GM18498 (cell line): ENCODE data around the gene ABCD3.

Experiments used
- ATAC-seq: cut with Tn5 transposase; IDR thresholded peaks from one replicate; pipeline ENCODE4 v1.9.1; 2021; ENCODE audit warnings: mild to moderate bottlenecking, moderate library complexity; ENCODE audit not compliant: unreplicated experiment

The ABCD3 gene

GRCh38 chr1:94462606-94463005, 44.4 kb downstream of the ABCD3 start:
- no peak for ATAC-seq

- ATAC-seq, result no peak
Observed at GRCh38 chr1:94463056-94463764, 45.0 kb downstream of the ABCD3 start.

- no peak for ATAC-seq
Observed at GRCh38 chr1:94463765-94464330, 45.7 kb downstream of the ABCD3 start.

- ATAC-seq, result no peak
Observed at GRCh38 chr1:94468708-94469107, 50.5 kb downstream of the ABCD3 start.

GRCh38 chr1:94471271-94471670, 53.1 kb downstream of the ABCD3 start:
- ATAC-seq, result no peak

GRCh38 chr1:94475232-94475631, 57.0 kb downstream of the ABCD3 start:
- no peak for ATAC-seq

GRCh38 chr1:94479682-94480081, 61.5 kb downstream of the ABCD3 start:
- ATAC-seq, result no peak

DNA sequence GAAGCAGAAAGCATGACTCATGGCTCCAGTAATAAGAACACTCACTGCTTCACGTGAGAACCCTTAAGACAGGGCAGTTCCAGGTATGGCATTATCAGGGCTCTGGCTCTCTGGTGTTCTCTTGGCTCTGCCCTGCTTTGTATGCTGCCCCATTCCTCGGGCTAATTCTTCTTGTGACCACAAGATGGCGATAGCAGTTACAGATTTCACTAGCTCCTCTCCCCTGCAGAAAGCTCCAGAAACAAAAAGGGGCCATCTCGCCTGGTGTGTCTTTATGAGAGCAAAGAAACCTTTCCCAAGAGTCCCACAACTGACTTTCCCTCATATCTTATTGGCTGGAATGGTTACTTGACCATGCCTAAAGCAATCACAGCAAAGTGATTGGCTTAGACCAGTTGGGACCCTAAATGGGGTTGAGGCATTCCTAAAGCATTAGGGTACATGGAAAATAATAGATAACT, 63.3 kb downstream of the ABCD3 start:
- peak; percentile 95 for ATAC-seq

DNA sequence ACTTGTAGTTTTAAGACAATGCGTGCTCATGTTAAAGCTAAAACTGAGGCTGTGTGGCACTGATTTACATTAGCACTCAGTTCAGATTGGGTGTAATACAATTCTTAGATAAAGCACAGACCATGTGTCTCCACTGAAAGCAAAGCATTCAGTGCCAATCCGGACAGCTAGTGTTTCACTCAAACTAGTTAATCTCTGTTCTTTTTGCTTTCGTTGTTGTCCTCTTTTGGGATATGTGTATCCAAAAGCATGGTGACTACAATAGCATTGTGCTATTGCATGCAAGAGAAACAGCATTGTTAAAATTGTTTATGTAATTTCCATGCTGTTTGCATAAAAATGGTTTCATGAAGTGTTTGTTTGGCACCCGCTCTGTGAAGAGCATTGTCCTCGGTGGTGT, 68.8 kb downstream of the ABCD3 start:
- no peak for ATAC-seq

DNA sequence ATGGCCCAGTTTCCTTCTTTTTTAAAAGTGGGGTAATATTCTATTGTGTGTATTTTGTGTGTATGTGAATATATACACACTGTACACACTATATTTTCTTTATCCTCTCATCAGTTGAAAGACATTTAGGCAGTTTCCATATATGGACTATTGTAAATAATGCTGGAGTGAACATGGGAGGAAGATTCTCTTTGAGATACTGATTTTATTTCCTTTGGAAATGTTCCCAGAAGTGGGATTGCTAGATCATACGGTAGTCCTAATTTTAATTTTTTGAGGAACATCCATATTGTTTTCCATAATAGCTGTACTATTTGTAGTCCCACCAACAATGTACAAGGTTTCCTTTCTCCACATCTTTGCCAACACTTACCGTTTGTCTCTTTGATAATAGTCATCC, 72.4 kb downstream of the ABCD3 start:
- no peak for ATAC-seq

DNA sequence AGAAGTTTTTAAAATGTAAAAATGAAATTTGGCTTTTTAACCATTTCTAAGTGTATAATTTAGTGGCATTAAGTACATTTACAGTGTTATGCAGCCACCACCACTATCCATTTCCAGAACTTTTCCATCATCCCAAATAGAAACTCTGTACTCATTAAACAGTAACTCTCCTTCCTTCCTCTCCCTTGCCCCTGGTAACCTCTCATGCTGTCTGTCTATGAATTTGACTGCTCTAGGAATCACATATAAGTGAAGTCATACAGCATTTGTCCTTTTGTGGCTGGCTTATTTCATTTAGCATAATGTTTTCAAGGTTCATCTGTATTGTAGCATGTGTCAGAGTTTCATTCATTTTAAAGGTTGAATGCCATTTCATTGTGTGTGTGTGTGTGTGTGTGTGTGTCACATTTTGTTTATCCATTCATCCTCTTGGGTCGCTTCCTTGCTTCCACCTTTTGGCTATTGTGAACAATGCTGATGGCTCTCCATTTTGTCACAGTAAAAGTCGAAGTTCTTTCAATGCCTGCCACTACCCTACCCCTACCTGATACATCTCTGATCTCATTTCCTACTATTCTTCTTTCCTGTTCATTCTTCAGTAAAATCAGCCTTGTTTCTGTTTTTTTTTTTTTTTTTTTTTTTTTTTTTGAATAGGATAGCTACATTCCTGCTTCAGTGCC, 78.0 kb downstream of the ABCD3 start:
- ATAC-seq, result no peak

DNA sequence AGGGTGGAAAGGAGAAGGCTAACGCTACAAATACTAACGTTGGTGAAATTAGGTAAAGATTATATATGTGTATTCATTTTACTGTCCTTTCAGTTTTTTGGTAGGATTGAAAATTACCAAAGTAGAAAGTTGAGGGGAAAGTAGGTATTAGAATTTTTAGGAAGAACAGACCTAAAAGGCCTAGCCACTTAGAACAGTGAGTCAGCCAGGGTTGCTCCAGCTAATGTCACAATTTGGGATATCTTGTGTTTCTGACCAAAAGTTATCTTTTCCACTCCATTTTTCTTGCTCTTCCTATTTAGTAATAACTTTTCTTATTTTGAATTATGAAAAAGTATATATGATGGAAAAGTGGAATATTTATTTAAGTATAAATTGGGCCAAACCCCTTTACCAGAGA, 83.2 kb downstream of the ABCD3 start:
- no peak for ATAC-seq

- no peak for ATAC-seq
Observed at GRCh38 chr1:94501935-94502334, 83.7 kb downstream of the ABCD3 start.

DNA sequence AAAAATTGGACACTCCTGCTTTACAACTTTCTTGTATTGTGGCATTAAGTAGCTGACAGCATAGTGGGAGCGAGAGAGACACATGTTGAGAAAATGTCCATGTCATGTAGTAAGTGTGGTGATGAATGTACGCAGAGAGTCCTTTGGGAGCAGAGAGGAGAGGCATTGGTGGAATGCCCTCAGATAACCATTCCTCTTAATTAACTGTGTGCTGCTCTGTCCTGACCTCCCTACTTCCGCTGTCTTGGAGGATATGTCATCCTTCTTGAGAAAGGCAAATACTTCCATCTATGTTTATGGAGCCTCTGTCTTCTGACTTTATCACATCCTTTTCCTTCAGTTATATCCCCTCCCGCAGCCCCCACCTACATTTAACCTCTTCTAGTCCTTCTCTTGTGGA, 85.0 kb downstream of the ABCD3 start:
- no peak for ATAC-seq

DNA sequence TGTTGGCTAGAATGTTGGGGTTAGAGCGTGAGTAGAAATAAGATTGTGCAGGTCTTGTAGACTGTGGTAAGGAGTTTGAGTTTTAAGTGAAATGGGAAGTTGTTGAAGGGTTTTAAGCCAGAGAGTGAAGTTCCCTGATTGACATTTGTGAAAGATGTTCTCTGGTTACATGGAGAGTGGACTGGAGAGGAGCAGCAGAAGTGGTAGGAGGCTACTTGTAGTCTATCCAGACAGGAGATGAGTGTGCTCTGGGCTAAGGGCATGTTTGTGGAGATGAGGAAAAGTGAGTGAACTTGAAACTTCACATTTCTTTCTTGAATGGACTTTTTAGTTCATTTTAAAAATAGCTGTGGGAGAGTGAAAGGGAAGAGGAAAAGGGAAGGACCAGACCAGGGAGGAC, 86.4 kb downstream of the ABCD3 start:
- ATAC-seq, result no peak

DNA sequence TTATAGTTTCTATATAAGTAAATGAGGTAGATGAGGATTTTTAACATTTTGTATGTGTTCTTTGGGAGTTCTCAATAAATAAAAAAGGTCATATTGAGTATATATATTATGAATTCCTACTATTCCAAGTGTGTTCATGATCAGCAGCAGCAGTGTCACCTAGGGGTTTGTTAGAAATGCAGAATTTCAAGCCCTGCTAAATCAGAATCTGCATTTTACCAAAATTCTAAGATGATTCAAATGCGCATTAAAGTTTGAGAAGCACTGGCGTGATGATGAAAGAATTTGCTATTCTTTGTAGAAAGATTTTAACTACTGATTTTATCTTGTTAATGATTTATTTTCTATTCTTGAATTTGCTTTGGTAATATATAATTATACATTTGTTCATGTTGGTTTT, 94.6 kb downstream of the ABCD3 start:
- ATAC-seq, result no peak

DNA sequence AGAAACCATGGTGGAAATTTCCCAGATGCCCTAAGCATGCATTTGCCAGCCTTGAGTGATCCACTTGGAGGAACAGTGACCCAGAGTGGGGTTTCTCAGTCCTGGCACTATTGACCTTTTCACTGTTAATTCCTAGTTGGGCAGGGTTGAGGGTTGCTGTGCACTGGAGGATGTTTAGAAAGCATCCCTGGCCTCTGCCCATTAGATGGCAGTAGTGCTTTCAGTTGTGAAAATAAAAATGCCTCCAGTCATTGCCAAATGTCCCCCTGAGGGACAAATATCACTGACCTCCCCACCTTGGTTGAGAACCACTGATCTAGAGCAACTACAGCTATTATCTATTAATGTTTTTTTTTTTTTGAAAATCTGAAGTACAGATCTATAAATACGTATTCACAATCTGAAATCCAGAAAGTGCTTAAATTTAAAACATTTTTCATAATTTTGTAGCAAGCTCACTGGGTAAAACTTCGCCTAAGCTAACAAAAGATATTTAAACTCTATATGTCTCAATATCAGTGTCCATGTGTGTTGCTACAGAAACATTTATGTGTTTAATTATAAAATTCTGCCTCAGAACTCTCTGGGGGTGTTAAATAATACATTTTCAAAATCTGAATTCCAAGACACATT, 96.0 kb downstream of the ABCD3 start:
- peak; percentile 54 for ATAC-seq

- ATAC-seq, result no peak
Observed at GRCh38 chr1:94515296-94515947, 97.2 kb downstream of the ABCD3 start.

DNA sequence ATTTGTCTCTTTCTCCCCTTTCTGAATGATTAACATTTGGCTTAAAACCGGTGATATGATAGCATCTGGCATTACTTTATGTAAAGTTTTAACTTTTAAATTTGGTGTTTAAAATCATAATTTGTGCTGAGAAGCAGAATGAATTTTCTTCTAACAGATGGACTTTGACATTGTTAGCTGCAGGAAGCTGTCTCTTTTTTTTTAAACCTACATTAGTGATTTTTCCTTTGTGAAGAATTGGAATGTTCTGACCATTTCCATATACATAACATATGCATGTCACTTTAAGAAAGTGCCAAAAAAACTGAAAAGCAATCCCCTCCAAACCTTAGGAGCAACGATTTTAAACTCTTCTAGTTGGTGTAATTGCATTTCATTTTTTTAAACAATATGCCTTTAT, 101.2 kb downstream of the ABCD3 start:
- no peak for ATAC-seq

DNA sequence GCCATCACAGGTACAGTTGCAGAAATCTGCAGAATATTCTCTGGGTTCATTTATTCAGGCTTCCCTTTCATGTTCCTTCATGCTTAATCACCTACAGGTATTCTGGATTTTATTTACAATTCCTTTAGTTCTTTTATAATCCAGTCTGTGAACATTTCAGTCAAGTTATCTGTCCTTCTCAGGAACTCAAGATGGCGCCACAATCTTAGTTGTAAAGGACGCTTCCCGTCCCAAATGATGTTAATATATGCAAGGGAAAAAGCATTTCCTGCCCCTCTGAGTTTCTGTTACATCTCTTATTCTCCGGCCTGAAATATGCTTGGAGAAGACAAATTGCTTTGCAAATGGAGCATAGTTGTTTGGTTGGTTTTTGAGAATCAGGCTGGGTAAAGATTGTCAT, 104.1 kb downstream of the ABCD3 start:
- ATAC-seq, result no peak

DNA sequence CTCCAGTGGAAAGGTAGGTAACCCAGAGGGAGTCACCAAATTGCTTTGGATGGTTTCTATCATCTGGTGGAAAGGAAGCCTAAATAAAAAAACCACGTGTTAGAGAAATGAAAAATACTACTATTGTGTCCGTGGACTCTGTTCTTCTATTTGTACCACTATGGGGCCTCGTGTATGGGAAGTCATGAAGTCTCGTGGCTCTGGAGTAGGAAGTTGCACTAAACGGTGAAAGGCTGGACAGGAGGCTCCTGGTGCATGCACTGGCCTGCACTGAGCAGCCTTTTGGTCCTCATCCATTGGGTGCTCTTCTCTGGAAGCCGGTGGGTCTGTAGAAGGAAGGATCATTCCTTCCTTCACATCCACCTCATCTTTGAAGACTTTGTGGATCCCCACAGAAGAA, 106.3 kb downstream of the ABCD3 start:
- ATAC-seq, result no peak
